HEK293 (cell line): ENCODE measurements around the gene MRPL51.

ENCODE experiments used
- GLIS1 ChIP-seq: fragments of 450-650 bp; formaldehyde crosslinking; IDR thresholded peaks from 2 replicates; pipeline ENCODE4 v1.5.1; 2016; ENCODE audit warnings: missing biosample characterization, missing genetic modification characterization
- HOXC10 ChIP-seq: sonication (generic); formaldehyde crosslinking; IDR thresholded peaks from 2 replicates; pipeline ENCODE4 v1.8.1; 2023; ENCODE audit warnings: mild to moderate bottlenecking, missing genetic modification reagents
- KLF1 ChIP-seq: fragments of 450-650 bp; formaldehyde crosslinking; IDR thresholded peaks from 2 replicates; pipeline ENCODE4 v1.5.1; 2016; ENCODE audit warnings: missing biosample characterization, missing genetic modification characterization
- KLF16 ChIP-seq: fragments of 450-650 bp; formaldehyde crosslinking; IDR thresholded peaks from 2 replicates; pipeline ENCODE4 v1.5.1; 2017; ENCODE audit warnings: missing biosample characterization, missing genetic modification characterization
- PRDM1 ChIP-seq: fragments of 450-650 bp; formaldehyde crosslinking; IDR thresholded peaks from 2 replicates; pipeline ENCODE4; 2016; ENCODE audit warnings: missing biosample characterization, missing genetic modification characterization
- SP3 ChIP-seq: fragments of 450-650 bp; formaldehyde crosslinking; IDR thresholded peaks from 2 replicates; pipeline ENCODE4 v1.5.1; 2016; ENCODE audit warnings: missing biosample characterization, missing genetic modification characterization
- SP7 ChIP-seq: fragments of 450-650 bp; formaldehyde crosslinking; IDR thresholded peaks from 2 replicates; pipeline ENCODE4 v1.5.1; 2016; ENCODE audit warnings: missing biosample characterization, missing genetic modification characterization
- YY1 ChIP-seq: fragments of 450-650 bp; formaldehyde crosslinking; IDR thresholded peaks from 2 replicates; pipeline ENCODE4 v1.5.1; 2018; ENCODE audit warnings: missing biosample characterization, missing genetic modification characterization
- ZBTB17 ChIP-seq: fragments of 450-650 bp; formaldehyde crosslinking; IDR thresholded peaks from 2 replicates; pipeline ENCODE4 v1.5.1; 2016; ENCODE audit warnings: missing biosample characterization, missing genetic modification characterization
- ZEB2 ChIP-seq: fragments of 450-650 bp; formaldehyde crosslinking; IDR thresholded peaks from 2 replicates; pipeline ENCODE4 v1.5.1; 2016; ENCODE audit warnings: missing biosample characterization, missing genetic modification characterization
- ZFHX2 ChIP-seq: fragments of 450-650 bp; formaldehyde crosslinking; conservative IDR thresholded peaks from 2 replicates; pipeline ENCODE4 v1.5.1; 2016; ENCODE audit warnings: missing biosample characterization, missing genetic modification characterization
- ZFP37 ChIP-seq: fragments of 450-650 bp; formaldehyde crosslinking; IDR thresholded peaks from 2 replicates; pipeline ENCODE4 v1.5.1; 2016; ENCODE audit warnings: missing biosample characterization, missing genetic modification characterization
- ZNF19 ChIP-seq: fragments of 450-650 bp; formaldehyde crosslinking; IDR thresholded peaks from 2 replicates; pipeline ENCODE4; 2016; ENCODE audit warnings: missing biosample characterization, missing genetic modification characterization, low read depth
- ZNF2 ChIP-seq: fragments of 450-650 bp; formaldehyde crosslinking; IDR thresholded peaks from 2 replicates; pipeline ENCODE4 v1.5.1; 2016; ENCODE audit warnings: missing biosample characterization, missing genetic modification characterization
- ZNF24 ChIP-seq: fragments of 450-650 bp; formaldehyde crosslinking; IDR thresholded peaks from 2 replicates; pipeline ENCODE4 v1.5.1; 2016; ENCODE audit warnings: missing biosample characterization, missing genetic modification characterization
- ZNF324 ChIP-seq: fragments of 450-650 bp; formaldehyde crosslinking; IDR thresholded peaks from 2 replicates; pipeline ENCODE4 v1.5.1; 2016; ENCODE audit warnings: missing biosample characterization, missing genetic modification characterization
- ZNF341 ChIP-seq: fragments of 450-650 bp; formaldehyde crosslinking; IDR thresholded peaks from 2 replicates; pipeline ENCODE4; 2016; ENCODE audit warnings: low read depth, missing biosample characterization, missing genetic modification characterization
- ZNF394 ChIP-seq: fragments of 450-650 bp; formaldehyde crosslinking; IDR thresholded peaks from 2 replicates; pipeline ENCODE4 v1.5.1; 2016; ENCODE audit warnings: missing biosample characterization, missing genetic modification characterization, mild to moderate bottlenecking, moderate library complexity, borderline replicate concordance
- ZNF433 ChIP-seq: fragments of 450-650 bp; formaldehyde crosslinking; IDR thresholded peaks from 2 replicates; pipeline ENCODE4 v1.5.1; 2016; ENCODE audit warnings: missing biosample characterization, missing genetic modification characterization, low read depth
- ZNF501 ChIP-seq: fragments of 450-650 bp; formaldehyde crosslinking; IDR thresholded peaks from 2 replicates; pipeline ENCODE4 v1.5.1; 2016; ENCODE audit warnings: missing biosample characterization, missing genetic modification characterization
- ZNF560 ChIP-seq: fragments of 450-650 bp; formaldehyde crosslinking; IDR thresholded peaks from 2 replicates; pipeline ENCODE4 v1.5.1; 2017; ENCODE audit warnings: missing biosample characterization, missing genetic modification characterization, borderline replicate concordance
- ZNF561 ChIP-seq: fragments of 450-650 bp; IDR thresholded peaks from 2 replicates; pipeline ENCODE4 v1.5.1; 2018; ENCODE audit warnings: missing biosample characterization, missing genetic modification characterization, borderline replicate concordance
- ZNF600 ChIP-seq: fragments of 450-650 bp; formaldehyde crosslinking; IDR thresholded peaks from 2 replicates; pipeline ENCODE4 v1.5.1; 2016; ENCODE audit warnings: missing biosample characterization, missing genetic modification characterization
- ZNF624 ChIP-seq: fragments of 450-650 bp; formaldehyde crosslinking; IDR thresholded peaks from 2 replicates; pipeline ENCODE4 v1.5.1; 2017; ENCODE audit warnings: missing biosample characterization, missing genetic modification characterization
- ZNF629 ChIP-seq: fragments of 450-650 bp; formaldehyde crosslinking; IDR thresholded peaks from 2 replicates; pipeline ENCODE4 v1.5.1; 2017; ENCODE audit warnings: missing biosample characterization, missing genetic modification characterization
- ZSCAN23 ChIP-seq: fragments of 450-650 bp; formaldehyde crosslinking; IDR thresholded peaks from 2 replicates; pipeline ENCODE4 v1.5.1; 2016; ENCODE audit warnings: missing biosample characterization, missing genetic modification characterization
- ZXDB ChIP-seq: fragments of 450-650 bp; formaldehyde crosslinking; IDR thresholded peaks from 2 replicates; pipeline ENCODE4 v1.5.1; 2016; ENCODE audit warnings: missing biosample characterization, missing genetic modification characterization
- TF ChIP-seq, protein P1 (sequence below): fragments of 450-650 bp; formaldehyde crosslinking; IDR thresholded peaks from 2 replicates; pipeline ENCODE4 v1.5.1; 2016; ENCODE audit warnings: missing biosample characterization, missing genetic modification characterization, low read depth
- TF ChIP-seq, protein P2 (sequence below): fragments of 450-650 bp; IDR thresholded peaks from 2 replicates; pipeline ENCODE4 v1.5.1; 2018; ENCODE audit warnings: missing biosample characterization, missing genetic modification characterization
- TF ChIP-seq, protein P3 (sequence below): fragments of 450-650 bp; formaldehyde crosslinking; IDR thresholded peaks from 2 replicates; pipeline ENCODE4 v1.5.1; 2016; ENCODE audit warnings: missing biosample characterization, missing genetic modification characterization
- TF ChIP-seq, protein P4 (sequence below): fragments of 450-650 bp; formaldehyde crosslinking; IDR thresholded peaks from 2 replicates; pipeline ENCODE4 v1.5.1; 2016; ENCODE audit warnings: missing biosample characterization, missing genetic modification characterization
- TF ChIP-seq, protein P5 (sequence below): fragments of 450-650 bp; formaldehyde crosslinking; conservative IDR thresholded peaks from 2 replicates; pipeline ENCODE4 v1.5.1; 2016; ENCODE audit warnings: low read depth, missing biosample characterization, missing genetic modification characterization

The MRPL51 gene

DNA sequence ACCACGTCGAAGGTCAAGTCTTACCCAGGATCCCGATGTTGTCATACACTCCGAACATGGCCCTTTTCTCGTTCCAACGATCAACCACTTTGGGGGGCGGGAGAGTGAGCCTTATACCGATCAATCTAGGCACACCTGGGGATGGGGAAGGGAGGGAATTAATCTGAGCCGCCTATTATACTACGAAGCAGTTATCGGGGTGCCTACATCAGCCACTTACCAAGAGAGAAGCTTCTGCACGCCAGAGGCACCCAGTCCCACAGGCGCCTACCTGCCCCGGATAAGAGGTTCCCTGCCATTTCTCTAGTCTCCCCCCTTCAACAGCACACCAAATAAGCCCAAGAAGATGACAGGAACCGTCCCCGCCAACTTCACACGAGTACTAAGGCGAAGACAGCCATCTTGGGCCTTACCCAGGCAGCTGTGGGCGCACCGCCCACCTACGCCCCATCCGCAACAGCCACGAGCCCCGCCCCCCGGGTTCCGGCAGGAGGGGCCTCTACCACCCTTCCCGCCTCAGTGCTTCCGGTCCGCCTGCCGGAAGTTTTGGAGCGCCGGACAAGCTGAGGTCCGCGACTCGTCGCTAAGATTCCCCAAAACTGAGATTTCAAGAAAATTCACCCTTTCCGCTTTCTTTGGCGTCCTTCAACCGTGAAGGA, at the start of gene MRPL51 (continued):
- TF ChIP-seq, protein P1, sequence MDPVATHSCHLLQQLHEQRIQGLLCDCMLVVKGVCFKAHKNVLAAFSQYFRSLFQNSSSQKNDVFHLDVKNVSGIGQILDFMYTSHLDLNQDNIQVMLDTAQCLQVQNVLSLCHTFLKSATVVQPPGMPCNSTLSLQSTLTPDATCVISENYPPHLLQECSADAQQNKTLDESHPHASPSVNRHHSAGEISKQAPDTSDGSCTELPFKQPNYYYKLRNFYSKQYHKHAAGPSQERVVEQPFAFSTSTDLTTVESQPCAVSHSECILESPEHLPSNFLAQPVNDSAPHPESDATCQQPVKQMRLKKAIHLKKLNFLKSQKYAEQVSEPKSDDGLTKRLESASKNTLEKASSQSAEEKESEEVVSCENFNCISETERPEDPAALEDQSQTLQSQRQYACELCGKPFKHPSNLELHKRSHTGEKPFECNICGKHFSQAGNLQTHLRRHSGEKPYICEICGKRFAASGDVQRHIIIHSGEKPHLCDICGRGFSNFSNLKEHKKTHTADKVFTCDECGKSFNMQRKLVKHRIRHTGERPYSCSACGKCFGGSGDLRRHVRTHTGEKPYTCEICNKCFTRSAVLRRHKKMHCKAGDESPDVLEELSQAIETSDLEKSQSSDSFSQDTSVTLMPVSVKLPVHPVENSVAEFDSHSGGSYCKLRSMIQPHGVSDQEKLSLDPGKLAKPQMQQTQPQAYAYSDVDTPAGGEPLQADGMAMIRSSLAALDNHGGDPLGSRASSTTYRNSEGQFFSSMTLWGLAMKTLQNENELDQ: no peak
- TF ChIP-seq ZNF24 (tag by site-specific recombination) (peak; percentile 55; the same call in 1 of the 2 replicates), SP7 (tag by site-specific recombination) (peak; percentile 66), ZNF394 (tag by site-specific recombination) (no peak; the same call in none of the 2 replicates), ZNF341 (peak; percentile 91), ZNF324 (tag by site-specific recombination) (0 out of 2 replicates have a peak, but pooled peaks have one; percentile 34), KLF1 (tag by site-specific recombination) (peak; percentile 78), ZNF624 (tag by site-specific recombination) (no peak), ZNF629 (peak; percentile 66; the same call in 1 of the 2 replicates), ZNF19 (tag by site-specific recombination) (no peak), ZNF600 (tag by site-specific recombination) (no peak), YY1 (tag by site-specific recombination) (peak; percentile 90), SP3 (peak; percentile 98), HOXC10 (CRISPR knock-in tag) (no peak), ZNF433 (tag by site-specific recombination) (no peak), GLIS1 (peak; percentile 30; the same call in 1 of the 2 replicates), ZSCAN23 (tag by site-specific recombination) (0 out of 2 replicates have a peak, but pooled peaks have one; percentile 14), ZNF2 (tag by site-specific recombination) (peak; percentile 88; the same call in 1 of the 2 replicates), ZNF560 (tag by site-specific recombination) (no peak), ZFHX2 (tag by site-specific recombination) (peak; percentile 96), ZNF501 (tag by site-specific recombination) (peak; percentile 91), ZNF561 (tag by site-specific recombination) (peak; percentile 86), ZFP37 (0 out of 2 replicates have a peak, but pooled peaks have one; percentile 17), KLF16 (tag by site-specific recombination) (peak; percentile 86), PRDM1 (tag by site-specific recombination) (no peak), ZEB2 (tag by site-specific recombination) (peak; percentile 34; the same call in 1 of the 2 replicates), ZBTB17 (tag by site-specific recombination) (peak; percentile 21; the same call in 1 of the 2 replicates), ZXDB (tag by site-specific recombination) (peak; percentile 68)
- TF ChIP-seq, protein P2, sequence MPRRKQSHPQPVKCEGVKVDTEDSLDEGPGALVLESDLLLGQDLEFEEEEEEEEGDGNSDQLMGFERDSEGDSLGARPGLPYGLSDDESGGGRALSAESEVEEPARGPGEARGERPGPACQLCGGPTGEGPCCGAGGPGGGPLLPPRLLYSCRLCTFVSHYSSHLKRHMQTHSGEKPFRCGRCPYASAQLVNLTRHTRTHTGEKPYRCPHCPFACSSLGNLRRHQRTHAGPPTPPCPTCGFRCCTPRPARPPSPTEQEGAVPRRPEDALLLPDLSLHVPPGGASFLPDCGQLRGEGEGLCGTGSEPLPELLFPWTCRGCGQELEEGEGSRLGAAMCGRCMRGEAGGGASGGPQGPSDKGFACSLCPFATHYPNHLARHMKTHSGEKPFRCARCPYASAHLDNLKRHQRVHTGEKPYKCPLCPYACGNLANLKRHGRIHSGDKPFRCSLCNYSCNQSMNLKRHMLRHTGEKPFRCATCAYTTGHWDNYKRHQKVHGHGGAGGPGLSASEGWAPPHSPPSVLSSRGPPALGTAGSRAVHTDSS: no peak
- TF ChIP-seq, protein P3, sequence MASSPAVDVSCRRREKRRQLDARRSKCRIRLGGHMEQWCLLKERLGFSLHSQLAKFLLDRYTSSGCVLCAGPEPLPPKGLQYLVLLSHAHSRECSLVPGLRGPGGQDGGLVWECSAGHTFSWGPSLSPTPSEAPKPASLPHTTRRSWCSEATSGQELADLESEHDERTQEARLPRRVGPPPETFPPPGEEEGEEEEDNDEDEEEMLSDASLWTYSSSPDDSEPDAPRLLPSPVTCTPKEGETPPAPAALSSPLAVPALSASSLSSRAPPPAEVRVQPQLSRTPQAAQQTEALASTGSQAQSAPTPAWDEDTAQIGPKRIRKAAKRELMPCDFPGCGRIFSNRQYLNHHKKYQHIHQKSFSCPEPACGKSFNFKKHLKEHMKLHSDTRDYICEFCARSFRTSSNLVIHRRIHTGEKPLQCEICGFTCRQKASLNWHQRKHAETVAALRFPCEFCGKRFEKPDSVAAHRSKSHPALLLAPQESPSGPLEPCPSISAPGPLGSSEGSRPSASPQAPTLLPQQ (tag by site-specific recombination): peak; percentile 23; the same call in 1 of the 2 replicates
- TF ChIP-seq, protein P4, sequence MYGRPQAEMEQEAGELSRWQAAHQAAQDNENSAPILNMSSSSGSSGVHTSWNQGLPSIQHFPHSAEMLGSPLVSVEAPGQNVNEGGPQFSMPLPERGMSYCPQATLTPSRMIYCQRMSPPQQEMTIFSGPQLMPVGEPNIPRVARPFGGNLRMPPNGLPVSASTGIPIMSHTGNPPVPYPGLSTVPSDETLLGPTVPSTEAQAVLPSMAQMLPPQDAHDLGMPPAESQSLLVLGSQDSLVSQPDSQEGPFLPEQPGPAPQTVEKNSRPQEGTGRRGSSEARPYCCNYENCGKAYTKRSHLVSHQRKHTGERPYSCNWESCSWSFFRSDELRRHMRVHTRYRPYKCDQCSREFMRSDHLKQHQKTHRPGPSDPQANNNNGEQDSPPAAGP (tag by site-specific recombination): peak; percentile 31; the same call in 1 of the 2 replicates
- TF ChIP-seq, protein P5, sequence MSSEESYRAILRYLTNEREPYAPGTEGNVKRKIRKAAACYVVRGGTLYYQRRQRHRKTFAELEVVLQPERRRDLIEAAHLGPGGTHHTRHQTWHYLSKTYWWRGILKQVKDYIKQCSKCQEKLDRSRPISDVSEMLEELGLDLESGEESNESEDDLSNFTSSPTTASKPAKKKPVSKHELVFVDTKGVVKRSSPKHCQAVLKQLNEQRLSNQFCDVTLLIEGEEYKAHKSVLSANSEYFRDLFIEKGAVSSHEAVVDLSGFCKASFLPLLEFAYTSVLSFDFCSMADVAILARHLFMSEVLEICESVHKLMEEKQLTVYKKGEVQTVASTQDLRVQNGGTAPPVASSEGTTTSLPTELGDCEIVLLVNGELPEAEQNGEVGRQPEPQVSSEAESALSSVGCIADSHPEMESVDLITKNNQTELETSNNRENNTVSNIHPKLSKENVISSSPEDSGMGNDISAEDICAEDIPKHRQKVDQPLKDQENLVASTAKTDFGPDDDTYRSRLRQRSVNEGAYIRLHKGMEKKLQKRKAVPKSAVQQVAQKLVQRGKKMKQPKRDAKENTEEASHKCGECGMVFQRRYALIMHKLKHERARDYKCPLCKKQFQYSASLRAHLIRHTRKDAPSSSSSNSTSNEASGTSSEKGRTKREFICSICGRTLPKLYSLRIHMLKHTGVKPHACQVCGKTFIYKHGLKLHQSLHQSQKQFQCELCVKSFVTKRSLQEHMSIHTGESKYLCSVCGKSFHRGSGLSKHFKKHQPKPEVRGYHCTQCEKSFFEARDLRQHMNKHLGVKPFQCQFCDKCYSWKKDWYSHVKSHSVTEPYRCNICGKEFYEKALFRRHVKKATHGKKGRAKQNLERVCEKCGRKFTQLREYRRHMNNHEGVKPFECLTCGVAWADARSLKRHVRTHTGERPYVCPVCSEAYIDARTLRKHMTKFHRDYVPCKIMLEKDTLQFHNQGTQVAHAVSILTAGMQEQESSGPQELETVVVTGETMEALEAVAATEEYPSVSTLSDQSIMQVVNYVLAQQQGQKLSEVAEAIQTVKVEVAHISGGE: peak; percentile 98
